ENCODE results near the gene ARHGAP32.

Gene ARHGAP32

GRCh38 chr11:128917144-128917724 lies 274.9 kb downstream of the ARHGAP32 start:
- no peak for DNase-seq
- Histone ChIP-seq H3K36me3 (ENCODE audit: control insufficient read depth in 1 of 2, insufficient read depth in 2 of 2, low read length in 2 of 2) (no peaks in the 10 kb centered on the region), H3K9ac (ENCODE audit: low read length) (no peak overlapping the region), H3K79me1 (ENCODE audit: low read length) (no peaks in the 10 kb centered on the region), H3K23ac (ENCODE audit: low read length) (no peak overlapping the region), H2BK5ac (ENCODE audit: low read depth, low read length, poor library complexity) (no peak overlapping the region), H4K91ac (ENCODE audit: low read depth, low read length) (no peak overlapping the region), H2AK5ac (ENCODE audit: low read length) (no peak overlapping the region), H2BK120ac (ENCODE audit: insufficient read depth, low read length, poor library complexity) (no peak overlapping the region), H3K4me2 (ENCODE audit: low read length) (no peak overlapping the region), H3K18ac (ENCODE audit: low read length) (no peak overlapping the region), H2AFZ (ENCODE audit: insufficient read depth, low read length, poor library complexity) (no peak overlapping the region), H4K8ac (ENCODE audit: low read depth, low read length) (no peak overlapping the region), H3K4ac (ENCODE audit: low read depth, low read length) (no peak overlapping the region), H3K27me3 (ENCODE audit: insufficient read depth, low read length) (no peaks in the 10 kb centered on the region), H3K4me3 (ENCODE audit: low read depth, low read length) (no peak overlapping the region), H3K27ac (ENCODE audit: low read depth, low read length) (no peak overlapping the region), H2BK12ac (ENCODE audit: low read length) (no peak overlapping the region), H3K79me2 (ENCODE audit: control insufficient read depth, insufficient read depth, low read length, poor library complexity) (no peaks in the 10 kb centered on the region), H3K4me1 (ENCODE audit: control insufficient read depth in 1 of 2, insufficient read depth in 2 of 2, low read length in 2 of 2) (no peaks in the 10 kb centered on the region), H3K14ac (ENCODE audit: low read length) (no peak overlapping the region), H3K9me3 (ENCODE audit: insufficient read depth, low read depth, low read length) (peaks cover 2% of the 10 kb centered on the region), H4K12ac (ENCODE audit: low read depth, low read length) (no peak overlapping the region)
- no CpG with 5 or more reads among the region's 5 CpGs for WGBS (ENCODE audit: extremely low coverage, insufficient coverage, insufficient read length)

DNA sequence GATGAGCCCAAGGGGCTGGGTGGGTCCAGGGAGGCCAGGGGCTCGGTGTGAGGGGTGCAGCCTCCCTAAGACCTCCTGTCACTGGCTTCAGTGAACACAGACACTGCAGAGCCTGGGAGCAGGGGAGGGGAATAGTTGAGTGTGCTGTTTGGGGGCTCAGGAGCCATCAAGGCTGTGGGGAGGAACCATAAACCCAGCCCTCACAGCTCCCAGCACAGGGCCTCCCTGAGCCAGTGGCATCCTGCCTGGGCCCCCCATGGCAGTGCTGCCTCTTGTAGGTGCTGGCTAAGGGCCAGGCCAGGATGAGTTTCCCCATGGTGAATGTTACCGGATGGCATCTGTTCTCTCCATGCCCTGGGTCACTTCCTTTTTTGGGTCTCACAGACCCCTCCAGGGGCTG lies 275.4 kb downstream of the ARHGAP32 start:
- no peak for DNase-seq
- no peak overlapping the region for H3K9ac ChIP-seq (ENCODE audit: low read length)
- H3K18ac ChIP-seq (ENCODE audit: low read length) = no peak overlapping the region
- no peak overlapping the region for H2AK5ac ChIP-seq (ENCODE audit: low read length)
- H3K27me3 ChIP-seq (ENCODE audit: insufficient read depth, low read length) = no peaks in the 10 kb centered on the region
- H3K36me3 ChIP-seq (ENCODE audit: control insufficient read depth in 1 of 2, insufficient read depth in 2 of 2, low read length in 2 of 2) = no peaks in the 10 kb centered on the region
- no CpG with 5 or more reads among the region's 2 CpGs for WGBS (ENCODE audit: extremely low coverage, insufficient coverage, insufficient read length)
- peaks cover 7% of the 10 kb centered on the region for H3K9me3 ChIP-seq (ENCODE audit: insufficient read depth, low read depth, low read length)
- H2BK120ac ChIP-seq (ENCODE audit: insufficient read depth, low read length, poor library complexity) = no peak overlapping the region
- H3K14ac ChIP-seq (ENCODE audit: low read length) = no peak overlapping the region
- H2AFZ ChIP-seq (ENCODE audit: insufficient read depth, low read length, poor library complexity) = no peak overlapping the region
- no peak overlapping the region for H2BK12ac ChIP-seq (ENCODE audit: low read length)
- no peak overlapping the region for H2BK5ac ChIP-seq (ENCODE audit: low read depth, low read length, poor library complexity)
- H3K4me3 ChIP-seq (ENCODE audit: low read depth, low read length) = no peak overlapping the region
- H3K79me2 ChIP-seq (ENCODE audit: control insufficient read depth, insufficient read depth, low read length, poor library complexity) = no peaks in the 10 kb centered on the region
- H3K79me1 ChIP-seq (ENCODE audit: low read length) = no peaks in the 10 kb centered on the region
- H4K91ac ChIP-seq (ENCODE audit: low read depth, low read length) = no peak overlapping the region
- no peak overlapping the region for H3K4me2 ChIP-seq (ENCODE audit: low read length)
- H3K27ac ChIP-seq (ENCODE audit: low read depth, low read length) = no peak overlapping the region
- no peak overlapping the region for H3K4ac ChIP-seq (ENCODE audit: low read depth, low read length)
- no peaks in the 10 kb centered on the region for H3K4me1 ChIP-seq (ENCODE audit: control insufficient read depth in 1 of 2, insufficient read depth in 2 of 2, low read length in 2 of 2)
- no peak overlapping the region for H3K23ac ChIP-seq (ENCODE audit: low read length)
- H4K8ac ChIP-seq (ENCODE audit: low read depth, low read length) = no peak overlapping the region
- H4K12ac ChIP-seq (ENCODE audit: low read depth, low read length) = no peak overlapping the region

GRCh38 chr11:128916037-128916572 lies 276.0 kb downstream of the ARHGAP32 start:
- no peak overlapping the region for H4K91ac ChIP-seq (ENCODE audit: low read depth, low read length)
- H2AK5ac ChIP-seq (ENCODE audit: low read length) = no peak overlapping the region
- H3K36me3 ChIP-seq (ENCODE audit: control insufficient read depth in 1 of 2, insufficient read depth in 2 of 2, low read length in 2 of 2) = no peaks in the 10 kb centered on the region
- no peak overlapping the region for H3K4ac ChIP-seq (ENCODE audit: low read depth, low read length)
- H3K14ac ChIP-seq (ENCODE audit: low read length) = no peak overlapping the region
- H3K27ac ChIP-seq (ENCODE audit: low read depth, low read length) = no peak overlapping the region
- no peak overlapping the region for H4K8ac ChIP-seq (ENCODE audit: low read depth, low read length)
- DNase-seq = no peak
- no peak overlapping the region for H4K12ac ChIP-seq (ENCODE audit: low read depth, low read length)
- no peak overlapping the region for H2AFZ ChIP-seq (ENCODE audit: insufficient read depth, low read length, poor library complexity)
- no peak overlapping the region for H3K4me3 ChIP-seq (ENCODE audit: low read depth, low read length)
- no peak overlapping the region for H2BK12ac ChIP-seq (ENCODE audit: low read length)
- no peaks in the 10 kb centered on the region for H3K79me1 ChIP-seq (ENCODE audit: low read length)
- H3K18ac ChIP-seq (ENCODE audit: low read length) = no peak overlapping the region
- no peak overlapping the region for H2BK5ac ChIP-seq (ENCODE audit: low read depth, low read length, poor library complexity)
- H3K4me2 ChIP-seq (ENCODE audit: low read length) = no peak overlapping the region
- H3K23ac ChIP-seq (ENCODE audit: low read length) = no peak overlapping the region
- H3K27me3 ChIP-seq (ENCODE audit: insufficient read depth, low read length) = no peaks in the 10 kb centered on the region
- WGBS (ENCODE audit: extremely low coverage, insufficient coverage, insufficient read length) = no CpG with 5 or more reads among the region's 3 CpGs
- H3K79me2 ChIP-seq (ENCODE audit: control insufficient read depth, insufficient read depth, low read length, poor library complexity) = no peaks in the 10 kb centered on the region
- no peaks in the 10 kb centered on the region for H3K4me1 ChIP-seq (ENCODE audit: control insufficient read depth in 1 of 2, insufficient read depth in 2 of 2, low read length in 2 of 2)
- peaks cover 12% of the 10 kb centered on the region for H3K9me3 ChIP-seq (ENCODE audit: insufficient read depth, low read depth, low read length)
- no peak overlapping the region for H3K9ac ChIP-seq (ENCODE audit: low read length)
- no peak overlapping the region for H2BK120ac ChIP-seq (ENCODE audit: insufficient read depth, low read length, poor library complexity)

DNA sequence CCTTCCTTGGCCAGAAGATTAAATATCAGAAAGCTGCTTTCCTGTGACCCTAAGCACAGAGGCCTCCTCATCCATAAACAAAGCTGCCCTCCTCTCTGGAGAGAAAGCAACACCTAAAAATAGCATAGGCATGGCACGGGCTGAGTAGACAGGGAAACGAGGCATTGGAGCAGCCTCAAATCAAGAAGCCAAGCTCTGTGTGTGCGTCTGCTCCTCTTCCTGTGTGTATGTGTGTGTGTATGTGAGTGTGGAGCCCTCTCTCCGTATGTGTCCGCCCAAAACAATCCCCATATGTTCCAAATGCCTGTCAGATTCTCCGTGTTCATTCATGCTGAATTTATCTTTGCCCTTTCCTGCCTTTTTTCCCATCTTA lies 277.0 kb downstream of the ARHGAP32 start:
- Histone ChIP-seq H2AK5ac (ENCODE audit: low read length) (no peak overlapping the region), H3K23ac (ENCODE audit: low read length) (no peak overlapping the region), H3K9me3 (ENCODE audit: insufficient read depth, low read depth, low read length) (peaks cover 12% of the 10 kb centered on the region), H3K4me1 (ENCODE audit: control insufficient read depth in 1 of 2, insufficient read depth in 2 of 2, low read length in 2 of 2) (no peaks in the 10 kb centered on the region), H4K12ac (ENCODE audit: low read depth, low read length) (no peak overlapping the region), H4K91ac (ENCODE audit: low read depth, low read length) (no peak overlapping the region), H3K27me3 (ENCODE audit: insufficient read depth, low read length) (no peaks in the 10 kb centered on the region), H2BK5ac (ENCODE audit: low read depth, low read length, poor library complexity) (no peak overlapping the region), H2BK120ac (ENCODE audit: insufficient read depth, low read length, poor library complexity) (no peak overlapping the region), H2BK12ac (ENCODE audit: low read length) (no peak overlapping the region), H3K18ac (ENCODE audit: low read length) (no peak overlapping the region), H3K36me3 (ENCODE audit: control insufficient read depth in 1 of 2, insufficient read depth in 2 of 2, low read length in 2 of 2) (no peaks in the 10 kb centered on the region), H3K79me1 (ENCODE audit: low read length) (no peaks in the 10 kb centered on the region), H3K4me2 (ENCODE audit: low read length) (no peak overlapping the region), H4K8ac (ENCODE audit: low read depth, low read length) (no peak overlapping the region), H3K79me2 (ENCODE audit: control insufficient read depth, insufficient read depth, low read length, poor library complexity) (no peaks in the 10 kb centered on the region), H2AFZ (ENCODE audit: insufficient read depth, low read length, poor library complexity) (no peak overlapping the region), H3K4ac (ENCODE audit: low read depth, low read length) (no peak overlapping the region), H3K4me3 (ENCODE audit: low read depth, low read length) (no peak overlapping the region), H3K14ac (ENCODE audit: low read length) (no peak overlapping the region), H3K27ac (ENCODE audit: low read depth, low read length) (no peak overlapping the region), H3K9ac (ENCODE audit: low read length) (no peak overlapping the region)
- no peak for DNase-seq
- no CpG with 5 or more reads among the region's 6 CpGs for WGBS (ENCODE audit: extremely low coverage, insufficient coverage, insufficient read length)
